Glomerular endothelial cell (primary cell): Measurements from ENCODE around the gene PRKCA. TPM values are rescaled to one million over a fixed set of nuclear protein-coding genes. Genes with fewer than 3 reads are reported as not detected.

Source experiments
- DNase-seq: peaks from one replicate; pipeline ENCODE4 v3.0.0-alpha.2; 2011; ENCODE audit warnings: low read depth, low spot score; ENCODE audit errors: extremely low read depth
- total RNA-seq: library from RNA; depleted of rRNA; stranded (reverse); fragments of >200 nt; gene quantifications from 2 replicates; pipeline ENCODE4 v1.2.3, GENCODE V29; 2015

Gene PRKCA
- total RNA-seq, 1 donor from 2014 or later, result 18.4 TPM

DNA sequence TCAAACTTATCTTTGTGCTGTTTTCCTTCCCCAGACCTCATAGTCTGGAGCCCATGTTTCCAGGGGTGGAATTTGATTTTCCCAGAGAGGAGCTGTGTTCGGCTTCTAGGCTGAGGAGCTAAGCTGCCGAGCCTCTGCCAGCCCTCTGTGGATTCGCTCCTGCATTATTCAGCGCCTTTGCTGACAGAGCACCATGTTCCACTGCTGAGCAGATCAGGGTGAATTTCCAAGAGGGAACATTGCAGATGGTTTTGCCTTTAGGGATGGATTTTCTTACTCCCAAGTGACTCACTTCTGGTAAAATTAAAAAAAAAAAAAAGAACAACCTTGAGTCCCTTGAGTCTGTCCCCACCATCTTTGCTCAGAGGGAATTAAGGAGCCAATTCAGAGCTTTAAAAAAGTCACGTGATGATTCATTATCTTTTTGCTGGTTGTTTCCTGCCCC lies 229.5 kb downstream of the PRKCA start:
- DNase-seq, result no peak

DNA sequence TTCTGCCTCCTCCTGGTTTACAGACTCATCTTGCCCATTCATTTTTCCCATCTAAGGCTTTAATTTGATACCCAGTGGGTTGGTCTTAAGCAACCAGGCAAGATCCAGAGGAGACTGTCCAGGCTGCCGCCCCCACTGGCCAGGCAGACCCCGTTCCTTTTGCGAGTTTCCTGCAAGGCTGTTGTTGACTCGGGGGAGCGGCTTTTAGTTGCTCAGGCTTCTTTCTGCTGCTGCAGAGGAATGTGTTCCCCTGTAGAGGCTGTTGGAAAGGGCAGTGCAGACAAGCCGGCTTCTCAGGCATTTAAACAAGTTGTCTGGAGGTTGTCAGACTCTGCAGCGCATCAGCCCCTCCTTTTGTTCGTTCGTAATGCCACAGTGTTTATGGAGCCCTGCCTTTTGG lies 231.2 kb downstream of the PRKCA start:
- no peak for DNase-seq

DNA sequence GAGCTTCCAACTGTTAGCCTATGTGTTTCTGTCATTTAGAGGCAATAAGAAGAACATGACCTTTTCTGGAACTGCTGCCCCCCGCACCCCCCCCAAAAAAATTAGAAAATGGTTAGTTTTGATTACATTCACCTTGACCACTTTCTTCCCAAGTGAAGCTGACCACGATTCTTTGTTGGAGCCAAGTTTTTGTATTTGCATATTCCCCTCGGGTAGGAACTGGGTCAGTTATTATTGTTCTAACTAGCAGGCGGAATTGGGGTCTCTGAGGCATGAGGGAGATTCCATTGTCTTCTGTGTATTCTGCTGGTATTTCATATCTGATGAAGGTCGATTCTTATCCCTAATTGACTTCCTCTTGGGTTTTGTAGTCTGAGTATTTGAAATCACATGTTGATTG lies 231.6 kb downstream of the PRKCA start:
- no peak for DNase-seq

DNA sequence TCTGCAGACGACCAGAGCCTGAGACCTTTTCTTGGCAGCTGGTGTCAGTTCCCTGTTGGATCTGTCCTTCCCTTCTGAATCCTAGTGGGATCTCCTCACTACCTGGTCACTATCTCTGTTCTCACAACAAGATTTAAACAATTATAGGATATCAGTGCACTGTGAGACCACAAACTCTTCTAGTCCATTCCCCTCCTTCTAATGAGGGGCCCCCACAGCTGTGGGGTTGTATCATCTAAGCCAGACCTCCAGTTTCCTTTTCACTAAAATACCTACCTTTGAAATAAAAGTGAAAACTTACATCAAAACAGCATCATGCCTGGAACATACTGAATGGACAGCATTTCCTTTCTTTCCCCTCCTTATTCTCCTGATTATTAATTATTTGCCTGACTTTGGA lies 233.2 kb downstream of the PRKCA start:
- no peak for DNase-seq

DNA sequence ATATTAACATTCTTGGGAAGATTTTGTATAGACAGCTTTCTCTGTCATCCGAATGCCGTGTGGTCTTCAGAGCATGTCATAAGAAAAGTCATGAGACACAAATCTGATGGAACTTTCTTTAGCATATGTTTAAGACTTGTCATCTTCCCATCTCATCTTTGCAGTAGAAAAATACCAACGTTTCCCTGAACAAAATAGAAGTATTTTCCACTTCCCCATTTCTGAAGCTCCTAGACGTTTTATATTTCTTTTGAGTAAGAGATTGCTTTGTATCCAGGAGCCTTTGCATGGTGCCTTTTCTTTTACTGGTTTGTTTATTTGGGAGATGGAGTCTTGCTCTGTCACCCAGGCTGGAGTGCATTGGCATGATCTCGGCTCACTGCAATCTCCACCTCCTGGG lies 235.1 kb downstream of the PRKCA start:
- no peak for DNase-seq

DNA sequence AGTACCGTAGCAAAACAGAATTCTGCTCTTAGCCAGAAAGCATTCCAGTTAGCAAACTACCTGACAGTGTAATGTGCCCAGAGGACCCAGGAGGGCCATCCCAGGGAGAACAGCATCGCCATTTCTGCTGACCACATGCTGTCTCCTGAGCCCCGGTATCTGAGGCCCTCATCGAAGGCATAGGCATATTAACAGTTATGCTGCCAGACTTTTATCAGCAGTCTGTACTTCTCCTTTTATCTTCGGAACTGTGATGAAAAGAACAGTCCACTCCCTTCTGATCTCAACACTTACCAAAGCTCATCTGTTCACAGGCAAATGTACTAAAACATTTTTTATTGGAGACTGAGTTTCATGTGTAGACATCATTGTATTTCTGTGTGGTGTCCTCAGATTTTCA lies 236.4 kb downstream of the PRKCA start:
- no peak for DNase-seq

DNA sequence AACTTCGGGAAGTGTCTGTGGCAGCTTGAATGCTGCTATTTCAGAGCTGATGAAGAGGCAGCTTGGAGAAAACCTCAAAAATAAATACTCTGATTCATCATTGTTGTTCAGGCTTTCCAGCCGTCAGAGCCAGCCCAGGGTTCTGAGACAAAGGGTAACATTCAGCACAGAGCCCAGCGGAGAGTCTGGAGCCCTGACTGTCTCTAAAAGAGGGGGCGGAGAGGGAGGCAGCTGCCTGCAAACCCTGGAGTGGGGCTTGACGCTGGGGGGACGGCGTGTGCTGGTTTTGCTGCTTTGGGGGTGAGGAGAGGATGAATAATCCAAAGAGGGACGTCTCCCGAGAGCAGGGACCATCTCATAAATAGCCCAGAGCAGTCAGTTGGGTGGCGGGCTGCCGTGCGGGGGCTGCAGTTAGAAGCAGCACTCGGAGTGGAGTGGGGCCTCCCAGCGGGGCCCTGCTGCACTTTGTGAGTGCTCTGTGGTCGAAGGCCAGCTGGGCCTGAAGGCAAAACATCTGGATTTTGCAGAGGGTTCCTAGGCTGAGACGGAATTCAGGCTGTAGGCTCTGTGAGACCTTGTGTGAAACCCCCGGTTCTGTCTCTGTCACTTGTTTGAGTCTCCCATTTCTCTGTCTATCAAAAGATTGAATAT lies 237.8 kb downstream of the PRKCA start:
- no peak for DNase-seq

DNA sequence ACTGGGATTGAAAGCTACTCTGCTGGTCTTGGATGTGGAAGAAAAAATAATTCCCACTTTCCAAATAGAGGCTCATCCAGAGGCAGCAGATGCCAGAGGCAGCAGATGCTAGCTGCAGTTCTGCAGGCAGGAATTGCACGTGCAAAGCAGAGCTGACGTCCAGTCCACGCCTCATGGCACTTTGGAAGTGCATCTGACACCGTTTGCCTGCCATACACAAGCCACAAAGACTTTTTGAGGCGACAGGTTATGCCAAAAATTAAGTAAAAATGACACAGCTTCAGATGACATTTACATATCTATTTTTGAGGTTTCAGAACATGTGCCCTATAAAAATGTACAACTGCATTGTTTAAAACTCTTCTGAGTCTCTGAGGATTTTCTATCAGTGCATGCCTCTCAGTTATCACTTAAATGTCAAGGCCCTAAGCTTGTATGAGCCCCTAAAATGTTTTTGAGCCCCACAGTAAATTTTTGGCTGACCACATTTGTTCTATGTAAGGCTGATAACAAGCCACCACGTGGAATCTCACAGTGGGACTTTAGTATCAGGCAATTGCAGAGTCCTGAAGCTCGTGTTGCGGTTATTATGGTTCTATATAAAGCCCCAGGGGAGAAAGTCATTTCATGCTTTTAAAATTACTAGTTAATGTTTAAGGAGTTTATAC lies 239.2 kb downstream of the PRKCA start:
- no peak for DNase-seq

DNA sequence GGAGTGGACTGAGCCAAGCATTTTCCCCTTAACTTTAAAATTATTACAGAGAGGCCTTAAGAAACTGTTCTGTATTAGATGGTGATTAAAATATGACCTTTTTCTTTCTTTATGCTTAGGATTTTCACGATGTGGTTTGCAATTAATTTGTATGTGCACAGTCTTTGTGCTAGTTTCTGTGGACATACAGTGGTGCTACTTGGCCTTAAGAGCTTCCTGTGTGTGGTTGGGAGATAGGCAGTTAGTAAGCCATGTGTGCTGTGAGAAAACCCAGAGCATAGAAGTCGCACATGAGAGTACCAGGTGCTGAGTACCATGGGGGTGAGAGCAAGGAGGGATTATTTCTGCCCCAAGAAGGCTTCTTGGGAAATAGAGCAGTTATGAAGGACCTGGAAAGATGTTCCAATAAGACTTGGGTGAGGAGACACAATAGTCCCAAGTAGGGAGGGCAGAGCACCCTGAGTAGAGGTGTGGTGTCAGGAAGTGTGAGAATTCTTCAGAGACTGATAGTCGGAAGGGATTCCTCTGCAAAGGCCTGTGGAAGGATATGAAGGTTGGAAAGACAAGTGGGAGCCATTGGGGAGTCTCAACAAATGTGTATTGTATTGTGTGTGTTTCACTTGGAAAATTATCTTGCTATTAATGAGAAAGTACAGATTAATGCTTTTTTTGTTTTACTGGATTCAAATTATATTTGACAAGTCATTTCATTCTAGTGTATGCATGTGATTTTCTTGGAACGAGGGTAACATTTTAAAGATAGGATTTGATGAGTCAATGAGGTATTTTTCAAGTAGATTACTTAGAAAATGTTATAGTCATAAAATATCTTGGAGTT lies 239.9 kb downstream of the PRKCA start:
- no peak for DNase-seq

DNA sequence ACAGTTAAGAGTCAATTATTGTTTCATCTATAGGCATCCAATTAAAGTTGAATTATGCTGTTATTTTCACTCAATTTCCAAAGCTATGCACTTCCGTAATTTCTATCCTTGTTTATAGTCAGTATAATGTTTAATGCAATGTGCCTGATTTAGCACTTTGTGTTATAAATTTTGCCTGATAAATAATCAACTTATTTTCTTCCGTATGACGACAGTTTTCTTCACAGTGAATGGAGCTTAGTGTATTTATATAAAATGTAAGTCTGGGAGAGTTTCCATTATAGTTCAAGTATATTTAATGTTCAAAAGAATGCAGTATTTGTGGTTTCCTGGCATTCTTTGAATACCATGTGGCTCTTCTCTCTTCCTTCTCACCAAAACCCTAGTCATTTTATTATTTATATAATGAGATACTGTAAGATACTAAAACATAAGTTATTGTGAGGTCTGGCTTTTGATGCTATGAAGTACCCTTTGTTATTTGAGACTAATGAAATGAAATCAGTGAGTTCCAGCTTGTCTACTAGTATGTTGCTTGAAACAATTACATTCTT lies 240.6 kb downstream of the PRKCA start:
- no peak for DNase-seq

DNA sequence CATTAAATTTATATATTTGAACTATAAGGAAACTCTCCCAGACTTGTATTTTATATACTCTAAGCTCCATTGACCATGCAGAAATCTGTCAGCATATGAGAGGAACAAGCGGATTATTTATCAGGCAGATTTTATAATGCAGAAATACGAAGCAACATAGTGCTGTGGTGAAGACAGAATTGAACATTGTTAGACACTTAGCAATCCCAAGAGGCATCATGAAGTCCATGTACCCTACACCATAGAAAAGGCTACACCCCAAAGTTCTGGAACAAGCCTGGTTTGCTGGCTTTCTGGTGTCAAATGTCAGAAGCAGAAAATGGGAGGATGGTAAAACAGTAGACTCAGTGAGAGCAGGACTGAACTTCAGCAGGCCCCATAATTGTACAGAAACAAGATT lies 241.1 kb downstream of the PRKCA start:
- DNase-seq, result no peak

DNA sequence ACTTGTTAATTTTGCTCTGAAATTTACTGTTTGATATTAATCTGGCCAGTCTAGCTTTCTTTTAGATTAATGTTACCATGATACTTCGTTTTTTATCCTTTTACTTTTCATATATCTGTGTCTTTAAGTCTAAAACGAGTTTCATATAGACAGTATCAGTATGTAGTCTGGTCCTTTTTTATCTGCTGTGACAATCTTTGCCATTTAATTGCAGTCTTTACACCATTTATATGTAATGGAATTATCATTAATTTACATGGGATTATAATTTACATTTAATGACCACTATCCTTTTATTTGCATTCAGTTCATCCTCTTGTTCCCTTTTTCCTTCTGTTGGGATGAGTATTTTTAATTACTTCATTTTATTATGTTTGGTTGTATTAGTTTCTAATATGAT lies 243.5 kb downstream of the PRKCA start:
- DNase-seq, result no peak

DNA sequence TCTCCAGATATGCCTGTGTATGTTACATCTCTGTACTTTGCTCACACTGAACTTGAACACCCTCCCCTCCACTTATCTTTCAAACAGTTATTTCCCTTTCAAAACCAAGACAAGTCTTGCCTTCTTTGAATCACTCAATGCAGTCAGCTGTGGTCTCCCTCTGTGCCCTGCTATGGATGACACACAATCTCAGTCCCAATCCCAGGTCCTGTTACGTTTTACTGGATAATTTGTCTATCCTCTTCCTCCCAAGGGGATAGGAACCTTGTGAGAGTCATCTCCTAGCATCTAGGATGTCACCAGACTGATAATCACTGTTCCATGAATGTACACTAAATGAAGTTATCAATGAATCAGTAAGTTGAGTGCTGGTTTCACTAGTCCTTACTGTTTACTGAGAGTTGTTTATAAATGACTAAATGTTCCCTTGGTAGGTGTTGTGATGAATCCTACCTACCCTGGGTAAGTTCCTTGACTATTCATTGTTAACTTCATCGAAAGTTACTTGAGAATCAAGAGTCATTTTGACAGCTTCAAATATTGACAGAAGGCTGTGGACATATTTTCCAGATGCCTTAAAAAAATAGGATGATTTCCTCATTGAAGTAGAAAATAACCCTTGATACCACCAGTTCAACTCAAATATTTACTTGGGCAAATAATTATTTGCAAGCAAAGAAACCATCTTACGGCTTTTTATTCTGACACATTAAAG lies 244.9 kb downstream of the PRKCA start:
- DNase-seq, result no peak

DNA sequence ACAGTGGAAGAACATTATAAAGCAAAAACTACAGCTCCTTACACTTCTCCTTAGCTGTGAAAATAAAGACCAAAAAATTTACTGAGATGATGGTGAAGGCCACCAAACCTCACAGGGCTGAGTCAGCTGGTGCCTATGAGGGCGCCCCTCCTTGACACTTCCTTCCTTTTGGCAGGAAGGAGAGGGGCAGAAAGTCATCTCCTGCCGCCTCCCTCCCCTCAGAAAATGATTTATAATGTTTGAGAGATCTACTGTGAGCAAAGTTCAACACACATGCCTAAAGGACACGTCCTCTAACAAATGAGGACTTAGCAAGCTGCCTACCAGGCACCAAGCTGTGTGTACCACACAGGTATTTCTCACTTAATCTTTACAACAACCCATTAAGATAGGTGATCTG lies 245.7 kb downstream of the PRKCA start:
- no peak for DNase-seq

DNA sequence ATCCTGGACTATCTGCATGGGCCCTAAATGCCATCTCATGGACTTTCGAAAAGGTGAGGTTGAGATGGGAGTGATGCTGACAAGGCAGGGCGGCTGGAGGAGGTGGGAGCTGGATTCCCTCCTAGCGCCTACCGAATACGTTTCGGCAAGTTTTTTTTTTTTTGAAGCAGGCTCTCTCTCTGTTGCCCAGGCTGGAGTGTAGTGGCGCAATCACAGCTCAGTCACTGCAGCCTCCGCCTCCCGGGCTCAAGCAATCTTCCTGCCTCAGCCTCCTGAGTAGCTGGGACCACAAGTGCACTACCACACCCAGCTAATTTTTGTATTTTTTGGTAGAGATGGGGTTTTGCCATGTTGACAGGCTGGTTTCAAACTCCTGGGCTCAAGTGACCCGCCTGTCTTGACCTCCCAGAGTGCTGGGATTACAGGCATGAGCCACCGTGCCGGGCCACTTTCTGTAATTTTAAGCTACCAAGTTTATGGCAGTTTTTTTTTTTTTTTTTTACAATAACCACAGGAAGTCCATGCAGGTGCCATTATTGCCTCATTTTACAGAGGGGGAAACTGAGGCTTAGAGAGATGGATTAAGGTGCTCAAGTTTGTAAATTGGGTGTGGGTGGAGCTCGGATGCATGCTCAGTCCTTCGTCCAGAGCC lies 246.4 kb downstream of the PRKCA start:
- no peak for DNase-seq

DNA sequence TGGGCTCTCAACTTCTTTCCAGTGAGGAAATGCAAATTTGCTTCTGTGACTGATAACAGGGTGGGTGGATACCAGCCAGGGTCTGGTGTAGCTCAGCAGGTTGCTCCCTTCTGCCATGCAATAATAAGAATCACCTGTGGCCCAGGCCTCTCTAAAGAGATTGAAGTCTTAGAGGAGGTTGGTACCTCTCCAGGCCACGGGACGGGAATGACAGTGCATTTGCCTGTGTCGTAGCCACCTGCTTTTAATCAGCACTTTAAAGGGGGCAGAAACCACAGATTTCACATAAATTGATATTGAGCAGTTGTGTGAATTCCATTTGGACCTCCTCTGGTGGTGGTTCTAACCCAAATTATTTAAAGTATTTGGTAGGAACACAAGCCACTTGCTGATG lies 246.9 kb downstream of the PRKCA start:
- no peak for DNase-seq

DNA sequence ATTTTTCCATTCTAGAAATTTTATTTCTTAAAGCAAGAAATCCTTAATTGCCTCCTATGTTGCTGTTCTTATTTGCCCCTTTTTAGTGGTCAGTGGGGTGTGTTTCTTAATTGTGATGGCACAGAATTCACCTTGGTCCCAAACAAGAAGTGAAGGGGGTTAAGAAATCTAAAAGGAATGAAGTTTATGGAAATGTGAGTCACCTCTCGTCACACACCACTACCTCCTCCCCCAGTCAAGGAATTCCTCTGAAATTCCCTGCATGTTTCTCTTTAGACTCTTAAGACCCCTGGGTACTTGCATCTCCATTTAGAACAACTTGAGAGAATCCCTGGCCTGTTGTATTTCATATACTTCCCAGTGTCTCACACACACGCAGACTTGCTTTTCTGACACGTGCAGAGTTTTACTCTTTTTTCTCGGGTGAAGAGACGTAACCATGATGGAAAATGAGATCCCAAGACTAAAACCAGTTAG lies 247.4 kb downstream of the PRKCA start:
- DNase-seq, result no peak

DNA sequence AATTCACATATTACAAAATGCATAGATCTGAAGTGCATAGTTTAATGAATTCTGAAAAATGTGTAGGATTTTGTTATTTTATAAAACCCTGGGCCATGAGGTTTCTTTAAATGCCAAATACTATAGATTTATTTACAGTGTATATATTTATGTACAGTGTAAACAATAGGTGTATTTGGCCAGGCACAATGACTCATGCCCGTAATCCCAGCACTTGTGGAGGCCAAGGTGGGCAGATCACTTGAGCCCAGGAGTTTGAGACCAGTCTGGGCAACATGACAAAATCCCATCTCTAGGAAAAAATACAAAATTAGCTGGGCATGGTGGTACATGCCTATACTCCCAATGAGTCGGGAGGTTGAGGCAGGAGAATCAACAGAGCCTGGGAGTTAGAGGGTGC lies 249.4 kb downstream of the PRKCA start:
- no peak for DNase-seq

DNA sequence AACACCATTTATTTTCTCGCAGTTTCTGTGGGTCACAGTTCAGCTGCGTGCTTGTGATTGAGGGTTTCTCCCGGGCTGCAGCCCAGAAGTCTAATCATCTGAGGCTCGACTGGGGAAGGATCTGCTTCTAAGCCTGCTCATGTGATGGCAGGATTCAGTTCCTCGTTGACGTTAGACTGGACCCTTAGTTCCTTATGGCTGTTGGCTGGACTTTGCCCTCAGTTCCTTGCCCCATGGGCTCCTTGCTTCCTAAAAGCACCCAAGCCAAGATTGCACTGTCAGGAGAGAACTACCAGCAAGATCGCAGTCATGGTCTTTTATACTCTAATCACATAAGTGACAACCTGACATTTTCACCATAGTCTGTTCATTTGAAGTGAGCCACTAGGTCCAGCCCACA lies 250.0 kb downstream of the PRKCA start:
- DNase-seq, result no peak

DNA sequence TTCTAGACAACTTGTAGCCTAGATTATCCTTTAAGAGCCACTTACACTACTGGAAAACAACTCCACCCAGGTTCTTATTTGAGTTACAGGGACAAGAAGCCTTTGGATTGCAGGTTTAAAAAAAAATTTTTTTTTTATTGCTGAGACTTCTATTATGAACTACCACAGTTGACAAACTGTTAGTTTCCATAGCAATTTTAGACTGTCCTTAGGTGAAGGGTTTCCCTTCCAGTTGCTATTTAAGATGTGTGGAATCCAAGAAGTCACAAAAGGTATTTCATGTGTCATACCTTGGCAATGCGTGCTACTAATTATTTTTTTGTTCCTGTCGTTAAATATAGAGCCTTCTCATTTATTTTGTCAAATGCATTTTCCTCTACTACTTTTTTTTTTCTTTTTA lies 253.2 kb downstream of the PRKCA start:
- DNase-seq, result no peak
